ENCODE results near the gene CC2D1B. TPM values are rescaled to one million over a fixed set of nuclear protein-coding genes. Genes with fewer than 3 reads are reported as not detected.

The CC2D1B gene
- total RNA-seq, 1 donor: 41.6 TPM

GRCh38 chr1:52305417-52306226 is 60.4 kb downstream of the CC2D1B start:
- no peaks in the 10 kb centered on the region for H3K79me2 ChIP-seq (ENCODE audit: insufficient read depth, low read length)
- no peaks in the 10 kb centered on the region for H4K20me1 ChIP-seq (ENCODE audit: insufficient read depth, low read length)
- H3K4me3 ChIP-seq (ENCODE audit: insufficient read depth, low read length): no peak overlapping the region
- DNase-seq (ENCODE audit: insufficient read length, low spot score, missing footprints): no peak
- H3K27ac ChIP-seq (ENCODE audit: low read depth, low read length): no peak overlapping the region
- H2AFZ ChIP-seq (ENCODE audit: low read length): no peak overlapping the region
- H3K27me3 ChIP-seq (ENCODE audit: insufficient read depth, low read length): no peaks in the 10 kb centered on the region
- no peaks in the 10 kb centered on the region for H3K36me3 ChIP-seq (ENCODE audit: insufficient read depth, low read length)
- no peaks in the 10 kb centered on the region for H3K4me1 ChIP-seq (ENCODE audit: insufficient read depth, low read length)
- no peaks in the 10 kb centered on the region for H3K9me3 ChIP-seq (ENCODE audit: low read depth, low read length)
- TF ChIP-seq CTCF (IDR thresholded peaks at IDR 0.05; ENCODE audit: extremely low read depth, low read depth, low read length): no peak
- no peak overlapping the region for H3K4me2 ChIP-seq (ENCODE audit: insufficient read depth, low read length)

Other genes with a start within 250 kb of the CC2D1B start
- gene ZFYVE9, start 224.1 kb downstream of the CC2D1B start, total RNA-seq: 38.0 and 38.3 TPM in 2 replicates
- gene ORC1, start 38.2 kb upstream of the CC2D1B start, total RNA-seq: 0.72 and 1.2 TPM in 2 replicates
- 6.2 and 7.7 TPM in 2 replicates for gene PRPF38A, start 38.4 kb upstream of the CC2D1B start, total RNA-seq
- 42.1 and 44.2 TPM in 2 replicates for gene TUT4, start 186.9 kb upstream of the CC2D1B start, total RNA-seq
- 73.5 and 74.0 TPM in 2 replicates for gene GPX7, start 236.2 kb upstream of the CC2D1B start, total RNA-seq